Measurements from ENCODE around the gene DAAM1.

The DAAM1 gene

GRCh38 chr14:59187802-59188460 lies 536 bp upstream of the DAAM1 start:
- DNase-seq: no peak

GRCh38 chr14:59189091-59189785 lies 771 bp downstream of the DAAM1 start:
- DNase-seq: no peak

- peak; percentile 80 for DNase-seq
These were observed 1.4 kb downstream of the DAAM1 start for GRCh38 chr14:59189786-59190368.

GRCh38 chr14:59190372-59190771 lies 1.9 kb downstream of the DAAM1 start:
- DNase-seq: no peak

GRCh38 chr14:59195912-59196311 lies 7.4 kb downstream of the DAAM1 start:
- no peak for DNase-seq

GRCh38 chr14:59197695-59198262 lies 9.3 kb downstream of the DAAM1 start:
- DNase-seq: no peak

GRCh38 chr14:59199205-59199604 lies 10.7 kb downstream of the DAAM1 start:
- peak; percentile 30 for DNase-seq

GRCh38 chr14:59199614-59200013 lies 11.1 kb downstream of the DAAM1 start:
- DNase-seq: peak; percentile 30

GRCh38 chr14:59200195-59200594 lies 11.7 kb downstream of the DAAM1 start:
- DNase-seq: no peak

GRCh38 chr14:59202031-59202430 lies 13.6 kb downstream of the DAAM1 start:
- no peak for DNase-seq

GRCh38 chr14:59204305-59204704 lies 15.8 kb downstream of the DAAM1 start:
- DNase-seq: no peak

- DNase-seq: no peak
These were observed 18.4 kb downstream of the DAAM1 start for GRCh38 chr14:59206892-59207291.

- no peak for DNase-seq
These were observed 19.1 kb downstream of the DAAM1 start for GRCh38 chr14:59207506-59207933.

GRCh38 chr14:59208224-59208814 lies 19.9 kb downstream of the DAAM1 start:
- DNase-seq: no peak

- no peak for DNase-seq
These were observed 20.5 kb downstream of the DAAM1 start for GRCh38 chr14:59208954-59209353.

GRCh38 chr14:59210621-59211020 lies 22.2 kb downstream of the DAAM1 start:
- DNase-seq: no peak

GRCh38 chr14:59213368-59214315 lies 25.2 kb downstream of the DAAM1 start:
- DNase-seq: no peak

- no peak for DNase-seq
These were observed 26.3 kb downstream of the DAAM1 start for GRCh38 chr14:59214702-59215302.

GRCh38 chr14:59215322-59215721 lies 26.9 kb downstream of the DAAM1 start:
- peak; percentile 44 for DNase-seq

- no peak for DNase-seq
These were observed 27.3 kb downstream of the DAAM1 start for GRCh38 chr14:59215757-59216156.

- DNase-seq: no peak
These were observed 28.5 kb downstream of the DAAM1 start for GRCh38 chr14:59217011-59217410.

- DNase-seq: no peak
These were observed 33.1 kb downstream of the DAAM1 start for GRCh38 chr14:59221568-59221967.
